NT2/D1 (cell line): ENCODE data around the gene LURAP1L.

ENCODE experiments used
- SUZ12 ChIP-seq: IDR thresholded peaks from 2 replicates; pipeline ENCODE4 v1.6.1; 2011; ENCODE audit not compliant: insufficient read length, insufficient read depth; ENCODE audit errors: extremely low read depth
- YY1 ChIP-seq: IDR thresholded peaks from 2 replicates; pipeline ENCODE4 v1.6.1; 2011; ENCODE audit not compliant: insufficient read length, insufficient read depth
- ZNF274 ChIP-seq: IDR thresholded peaks from 2 replicates; pipeline ENCODE4 v1.6.1; 2011; ENCODE audit warnings: mild to moderate bottlenecking, low read depth, low read length

DNA sequence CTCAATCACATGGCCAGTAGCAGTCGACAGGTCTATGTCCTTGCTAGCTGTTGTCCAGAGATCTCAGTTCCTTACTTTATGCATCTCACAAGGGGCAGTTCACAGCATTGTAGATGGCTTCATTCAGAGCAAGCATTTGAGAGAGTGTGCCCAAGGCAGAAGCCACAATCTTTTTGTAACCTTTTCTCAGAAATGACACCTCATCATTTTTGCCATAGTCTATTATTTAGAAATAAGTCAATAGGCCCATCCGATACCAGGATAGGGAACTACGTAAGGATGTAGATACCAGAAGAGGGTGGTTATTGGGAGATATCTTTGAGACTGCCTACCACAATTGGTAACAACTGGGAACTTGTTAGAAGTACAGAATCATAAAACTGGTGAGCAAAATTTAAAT, 37.1 kb downstream of the LURAP1L start:
- TF ChIP-seq ZNF274 (no peak), YY1 (no peak), SUZ12 (no peak)
